A549 treated with DMSO at 1 μM for 4 hours (cell line): Measurements from ENCODE around the gene HECW1. TPM values are rescaled to one million over a fixed set of nuclear protein-coding genes. Genes with fewer than 3 reads are reported as not detected.

Experiments used
- total RNA-seq: library from RNA; stranded (reverse); fragments of 200-300 nt; extraction: Qiagen RNA extraction; gene quantifications from 5 replicates; pipeline ENCODE4 v1.2.3, GENCODE V29; 2022; ENCODE audit warnings: low read depth

HECW1 gene
- 11.4 to 14.2 TPM (median 12.2 TPM) in 5 replicates for total RNA-seq

DNA sequence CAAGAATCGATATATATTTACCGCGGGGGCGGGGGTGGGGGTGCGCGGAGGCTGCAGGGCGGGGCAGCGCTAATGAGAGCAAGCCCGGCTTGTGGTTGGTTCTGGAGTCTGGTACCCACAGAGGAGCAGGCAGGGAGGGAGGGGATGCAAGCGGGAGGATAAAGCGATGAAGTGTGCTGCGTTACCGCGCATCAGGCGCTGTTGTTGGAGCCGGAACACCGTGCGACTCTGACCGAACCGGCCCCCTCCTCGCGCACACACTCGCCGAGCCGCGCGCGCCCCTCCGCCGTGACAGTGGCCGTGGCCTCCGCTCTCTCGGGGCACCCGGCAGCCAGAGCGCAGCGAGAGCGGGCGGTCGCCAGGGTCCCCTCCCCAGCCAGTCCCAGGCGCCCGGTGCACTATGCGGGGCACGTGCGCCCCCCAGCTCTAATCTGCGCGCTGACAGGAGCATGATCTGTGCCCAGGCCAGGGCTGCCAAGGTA is at the start of gene HECW1:
HECW1 (plus strand) TSS at position 189 of the 482 bp plus-strand sequence. CDS start 131,259 bp downstream, outside the sequence.

DNA sequence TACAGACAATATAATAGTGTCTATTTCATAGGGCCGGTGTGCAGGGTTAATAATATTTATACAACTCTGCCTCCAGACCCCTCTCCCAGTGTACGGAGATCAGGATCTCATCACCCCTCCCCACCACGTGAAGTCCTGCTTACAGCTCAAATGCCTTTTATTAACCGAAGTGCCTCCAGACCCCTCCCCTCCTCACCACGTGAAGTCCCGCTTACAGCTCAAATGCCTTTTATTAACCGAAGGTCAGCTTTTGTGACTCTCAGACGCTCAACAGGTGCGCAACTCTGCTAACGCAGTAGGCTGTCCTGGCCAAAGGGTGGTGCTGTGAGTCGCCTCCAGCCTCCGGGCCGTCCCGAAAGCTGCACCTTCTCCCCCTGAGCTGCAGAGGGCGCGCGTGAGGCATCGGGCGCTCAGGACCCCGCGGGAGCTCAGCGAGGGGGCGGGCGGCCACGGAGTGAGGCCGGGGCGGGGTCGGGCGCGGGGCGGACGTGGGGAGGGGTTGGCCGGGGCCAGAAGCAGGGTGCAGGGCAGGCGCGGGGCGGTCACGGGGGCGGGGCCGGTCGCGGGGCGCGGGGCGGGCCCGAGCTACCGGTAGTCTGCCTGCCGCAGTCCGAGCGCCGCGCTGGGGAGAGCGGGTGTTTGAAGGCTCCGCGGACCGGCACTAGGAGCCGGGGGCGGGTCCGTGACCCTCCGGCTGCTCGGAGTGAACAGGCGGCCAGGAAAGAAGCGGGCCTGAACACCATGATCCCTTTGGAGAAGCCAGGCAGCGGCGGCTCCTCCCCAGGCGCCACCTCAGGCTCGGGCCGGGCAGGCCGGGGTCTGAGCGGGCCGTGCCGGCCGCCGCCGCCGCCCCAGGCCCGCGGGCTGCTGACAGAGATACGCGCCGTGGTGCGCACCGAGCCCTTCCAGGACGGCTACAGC is 470.3 kb downstream of the HECW1 start, which contains the start of gene STK17A:
STK17A (plus strand) TSS at position 606 of the 921 bp plus-strand sequence; CDS start at position 742, 136 bp downstream.

Other genes starting within 250 kb of the HECW1 start
- 1.00 to 4.0 TPM (median 2.7 TPM) in 5 replicates for gene C7orf25, start 200.6 kb upstream of the HECW1 start, total RNA-seq
- gene PSMA2, start 180.5 kb upstream of the HECW1 start, total RNA-seq: 173 to 226 TPM (median 206 TPM) in 5 replicates
- 72.7 to 81.1 TPM (median 75.4 TPM) in 5 replicates for gene MRPL32, start 180.3 kb upstream of the HECW1 start, total RNA-seq